ENCODE measurements around the gene POLA1.

The POLA1 gene

DNA sequence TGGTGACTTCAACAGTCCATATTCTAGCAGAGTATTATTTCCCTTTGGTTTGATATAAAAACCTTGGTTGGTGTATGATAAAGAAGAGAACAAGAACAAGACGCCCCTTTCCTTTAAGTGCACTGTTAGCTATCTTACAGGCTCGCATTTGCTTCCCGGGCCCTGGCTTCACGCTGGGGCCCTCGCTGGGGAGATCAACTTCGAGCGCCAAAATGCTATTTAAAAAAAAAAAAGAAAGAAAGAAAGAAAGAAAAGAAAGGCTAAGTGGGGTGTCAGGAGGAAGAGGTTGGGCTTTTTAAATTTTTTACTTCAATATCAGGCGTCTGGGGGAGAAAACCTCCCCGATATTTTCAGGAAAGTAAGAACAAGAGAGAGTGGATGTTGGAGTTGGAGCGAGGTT lies 310.3 kb downstream of the POLA1 start:
- no peak for TF ChIP-seq CREB1 (IDR thresholded peaks at IDR 0.05; ENCODE audit: low read depth)
- no peak for TF ChIP-seq CEBPB (IDR thresholded peaks at IDR 0.05)
- no peak for TF ChIP-seq TCF12 (IDR thresholded peaks at IDR 0.05; ENCODE audit: low read depth)
- TF ChIP-seq RAD21 (IDR thresholded peaks at IDR 0.05; ENCODE audit: low read depth), result no peak
- no peak for TF ChIP-seq YY1 (IDR thresholded peaks at IDR 0.05; ENCODE audit: low read depth)
- no peak for TF ChIP-seq REST (IDR thresholded peaks at IDR 0.05; ENCODE audit: low read depth)
- TF ChIP-seq FOXM1 (IDR thresholded peaks at IDR 0.05; ENCODE audit: borderline replicate concordance, low read depth), result no peak
- TF ChIP-seq TEAD4 (IDR thresholded peaks at IDR 0.05), result no peak
- no peak for TF ChIP-seq TAF1 (IDR thresholded peaks at IDR 0.05; ENCODE audit: low read depth)
- TF ChIP-seq EGR1 (IDR thresholded peaks at IDR 0.05), result no peak
- TF ChIP-seq ZBTB7A (IDR thresholded peaks at IDR 0.05; ENCODE audit: low read depth), result no peak
- no peak for TF ChIP-seq NFIC (IDR thresholded peaks at IDR 0.05)
- TF ChIP-seq, protein P1, sequence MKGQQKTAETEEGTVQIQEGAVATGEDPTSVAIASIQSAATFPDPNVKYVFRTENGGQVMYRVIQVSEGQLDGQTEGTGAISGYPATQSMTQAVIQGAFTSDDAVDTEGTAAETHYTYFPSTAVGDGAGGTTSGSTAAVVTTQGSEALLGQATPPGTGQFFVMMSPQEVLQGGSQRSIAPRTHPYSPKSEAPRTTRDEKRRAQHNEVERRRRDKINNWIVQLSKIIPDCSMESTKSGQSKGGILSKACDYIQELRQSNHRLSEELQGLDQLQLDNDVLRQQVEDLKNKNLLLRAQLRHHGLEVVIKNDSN (IDR thresholded peaks at IDR 0.05), result no peak

DNA sequence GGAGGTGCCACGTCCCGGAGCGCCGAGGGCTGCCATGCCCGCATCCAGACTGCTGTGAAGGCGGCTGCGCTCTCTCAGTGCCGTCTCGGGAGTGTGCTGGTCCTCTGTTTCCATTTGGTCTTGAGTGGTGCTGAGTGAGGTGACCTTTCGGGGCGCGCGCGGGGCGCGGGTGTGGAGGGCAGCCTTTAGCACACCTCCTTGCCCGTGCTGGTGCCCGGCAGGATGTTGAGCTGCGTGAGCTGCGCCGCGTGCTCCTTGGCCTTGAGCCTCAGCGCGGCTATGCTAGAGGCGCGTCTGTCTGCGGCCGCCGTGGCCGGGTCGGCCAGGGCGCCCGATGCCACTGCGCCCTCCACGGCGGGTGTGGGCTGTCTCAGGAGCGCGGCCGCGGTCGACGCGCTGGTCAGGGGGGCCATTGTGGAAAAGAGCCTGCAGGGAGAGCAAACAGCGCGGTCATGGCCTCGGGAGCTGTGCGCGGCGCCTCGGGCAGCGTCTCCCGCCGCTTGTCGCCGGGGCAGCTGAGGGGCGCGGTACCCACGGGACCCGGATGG lies 310.8 kb downstream of the POLA1 start:
- TF ChIP-seq EP300 (IDR thresholded peaks at IDR 0.05; ENCODE audit: borderline replicate concordance) (no peak), ZBTB7A (IDR thresholded peaks at IDR 0.05; ENCODE audit: low read depth) (no peak), NFIC (IDR thresholded peaks at IDR 0.05) (no peak), TAF1 (IDR thresholded peaks at IDR 0.05; ENCODE audit: low read depth) (no peak), RAD21 (IDR thresholded peaks at IDR 0.05; ENCODE audit: low read depth) (no peak), TCF12 (IDR thresholded peaks at IDR 0.05; ENCODE audit: low read depth) (no peak), EGR1 (IDR thresholded peaks at IDR 0.05) (no peak), MAX (IDR thresholded peaks at IDR 0.05) (no peak), TEAD4 (IDR thresholded peaks at IDR 0.05) (no peak), YY1 (IDR thresholded peaks at IDR 0.05; ENCODE audit: low read depth) (no peak), FOXM1 (IDR thresholded peaks at IDR 0.05; ENCODE audit: borderline replicate concordance, low read depth) (no peak), REST (IDR thresholded peaks at IDR 0.05; ENCODE audit: low read depth) (no peak), CREB1 (IDR thresholded peaks at IDR 0.05; ENCODE audit: low read depth) (no peak), CEBPB (IDR thresholded peaks at IDR 0.05) (no peak)
- TF ChIP-seq, protein P1 (IDR thresholded peaks at IDR 0.05), result no peak

GRCh38 chrX:25005034-25005381 lies 311.3 kb downstream of the POLA1 start:
- no peak for TF ChIP-seq MAX (IDR thresholded peaks at IDR 0.05)
- no peak for TF ChIP-seq TCF12 (IDR thresholded peaks at IDR 0.05; ENCODE audit: low read depth)
- no peak for TF ChIP-seq TEAD4 (IDR thresholded peaks at IDR 0.05)
- no peak for TF ChIP-seq FOXM1 (IDR thresholded peaks at IDR 0.05; ENCODE audit: borderline replicate concordance, low read depth)
- no peak for TF ChIP-seq CEBPB (IDR thresholded peaks at IDR 0.05)
- TF ChIP-seq EP300 (IDR thresholded peaks at IDR 0.05; ENCODE audit: borderline replicate concordance), result no peak
- TF ChIP-seq TAF1 (IDR thresholded peaks at IDR 0.05; ENCODE audit: low read depth), result no peak
- no peak for TF ChIP-seq ZBTB7A (IDR thresholded peaks at IDR 0.05; ENCODE audit: low read depth)
- no peak for TF ChIP-seq REST (IDR thresholded peaks at IDR 0.05; ENCODE audit: low read depth)
- TF ChIP-seq NFIC (IDR thresholded peaks at IDR 0.05), result no peak
- TF ChIP-seq, protein P1 (IDR thresholded peaks at IDR 0.05), result no peak
- no peak for TF ChIP-seq YY1 (IDR thresholded peaks at IDR 0.05; ENCODE audit: low read depth)
- TF ChIP-seq CREB1 (IDR thresholded peaks at IDR 0.05; ENCODE audit: low read depth), result no peak
- TF ChIP-seq RAD21 (IDR thresholded peaks at IDR 0.05; ENCODE audit: low read depth), result no peak

Data from Ishikawa (cell line).